IgD-negative memory B cell (primary cell): ENCODE data around the gene ALG12. TPM values are rescaled to one million over a fixed set of nuclear protein-coding genes. Genes with fewer than 3 reads are reported as not detected.
A peak's percentile ranks its signal among the peaks of the same experiment; 100 is the strongest.

Source experiments
- H3K27ac Mint-ChIP-seq, 3 donors: one replicate each; pipeline ENCODE4 v1.8.0; 2020 to 2022; ENCODE audit warnings: mild to moderate bottlenecking in 3 of 3, mixed read lengths in 3 of 3, moderate library complexity in 1 of 3
- H3K27me3 Mint-ChIP-seq: one replicate; pipeline ENCODE4 v1.8.0; 2021; ENCODE audit warnings: mixed read lengths
- H3K36me3 Mint-ChIP-seq: one replicate; pipeline ENCODE4 v1.8.0; 2020; ENCODE audit warnings: mild to moderate bottlenecking, mixed read lengths
- H3K4me1 Mint-ChIP-seq, 3 donors: one replicate each; pipeline ENCODE4 v1.8.0; 2020 to 2022; ENCODE audit warnings: mixed read lengths in 3 of 3, mild to moderate bottlenecking in 1 of 3
- H3K4me3 Mint-ChIP-seq, 4 donors: one replicate each; pipeline ENCODE4 v1.8.0; 2020 to 2022; ENCODE audit warnings: mild to moderate bottlenecking in 4 of 4, mixed read lengths in 4 of 4, moderate library complexity in 3 of 4
- H3K9me3 Mint-ChIP-seq, 3 donors: one replicate each; pipeline ENCODE4 v1.8.0; 2020 to 2021; ENCODE audit warnings: mixed read lengths in 3 of 3, mild to moderate bottlenecking in 1 of 3
- polyA plus RNA-seq: library from polyadenylated mRNA; unstranded; fragments of 300-500 nt; fragmentation: Illumina TruSeq; gene quantifications from one replicate; pipeline ENCODE4 v1.2.3, GENCODE V29; 2021

Gene ALG12
- polyA plus RNA-seq, result 13.4 TPM

DNA sequence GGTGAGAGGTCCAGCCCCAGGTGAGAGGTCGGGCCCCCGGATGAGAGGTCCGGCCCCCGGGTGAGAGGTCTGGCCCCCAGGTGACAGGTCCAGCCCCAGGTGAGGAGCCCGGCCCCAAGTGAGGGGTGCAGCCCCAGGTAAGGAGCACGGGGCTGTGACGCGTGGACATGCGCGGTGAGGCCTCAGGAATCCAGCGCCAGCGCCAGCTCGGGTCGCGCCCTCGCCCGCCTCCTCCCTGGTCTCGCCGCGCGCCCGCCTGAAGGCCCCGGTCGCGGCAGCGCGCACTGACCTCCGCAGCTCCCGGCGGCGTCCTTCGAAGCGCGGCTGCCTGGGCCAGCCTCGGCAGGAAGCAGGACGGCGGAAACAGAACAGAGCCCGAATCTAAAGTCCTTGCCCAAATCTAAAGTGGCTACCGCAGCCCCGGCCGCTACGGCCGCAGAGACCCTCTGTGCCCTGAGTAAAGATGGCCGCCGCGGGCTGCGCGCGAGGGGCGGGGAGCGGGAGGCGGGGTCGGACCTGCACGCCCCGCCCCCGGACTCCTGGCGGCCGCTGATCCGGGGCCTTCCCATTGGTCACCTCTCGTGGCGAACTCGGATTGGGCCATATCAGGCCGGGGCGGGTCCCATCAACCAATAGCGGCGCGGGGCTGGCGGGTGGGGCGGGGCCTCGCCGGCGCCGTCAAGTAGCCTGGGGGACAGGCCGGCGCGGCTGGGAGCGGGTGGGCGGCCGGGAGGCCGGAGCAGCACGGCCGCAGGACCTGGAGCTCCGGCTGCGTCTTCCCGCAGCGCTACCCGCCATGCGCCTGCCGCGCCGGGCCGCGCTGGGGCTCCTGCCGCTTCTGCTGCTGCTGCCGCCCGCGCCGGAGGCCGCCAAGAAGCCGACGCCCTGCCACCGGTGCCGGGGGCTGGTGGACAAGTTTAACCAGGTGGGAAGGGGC lies at the start of gene ALG12, which contains the start of gene CRELD2:
Gene ALG12, minus strand, starts transcription at position 465 of the 937 bp plus-strand sequence. CDS start 4,673 bp downstream, outside the sequence.
Gene CRELD2, plus strand, starts transcription at position 661 of the 937 bp plus-strand sequence. Its CDS starts 136 bp downstream, at position 797.
- Mint-ChIP-seq H3K27me3 (no peaks in the 10 kb centered on the region), H3K4me1 (peaks cover 7 to 14% (median 12%) of the 10 kb centered on the region in 3 donors)

GRCh38 chr22:49967706-49968208 lies 49.5 kb upstream of the ALG12 start:
- Mint-ChIP-seq H3K4me3 (peak overlapping the region in 2 of 4 donors; percentile 81 to 88), H3K9me3 (no peaks in the 10 kb centered on the region), H3K27ac (peak overlapping the region; percentile 67 to 100 (median 93)), H3K36me3 (peaks cover 8% of the 10 kb centered on the region), H3K27me3 (peaks cover 7% of the 10 kb centered on the region), H3K4me1 (peaks cover 15 to 23% (median 15%) of the 10 kb centered on the region in 3 donors)

More for the DNA sequence above, at the start of gene ALG12, which contains the start of gene CRELD2:
- H3K9me3 Mint-ChIP-seq, result no peaks in the 10 kb centered on the region
- peak within 1 kb of the TSS; percentile 91 to 96 (median 93) for H3K27ac Mint-ChIP-seq
- peaks cover 2% of the 10 kb centered on the region for H3K36me3 Mint-ChIP-seq
- H3K4me3 Mint-ChIP-seq, result peak within 1 kb of the TSS; percentile 83 to 96 (median 93)

GRCh38 chr22:49966774-49967705 lies 48.8 kb upstream of the ALG12 start:
- peak overlapping the region; percentile 67 to 100 (median 93) for H3K27ac Mint-ChIP-seq
- peak overlapping the region in 3 of 4 donors; percentile 30 to 88 (median 81) for H3K4me3 Mint-ChIP-seq
- H3K4me1 Mint-ChIP-seq, result peaks cover 15 to 23% (median 15%) of the 10 kb centered on the region in 3 donors
- H3K9me3 Mint-ChIP-seq, result no peaks in the 10 kb centered on the region
- H3K36me3 Mint-ChIP-seq, result peaks cover 10% of the 10 kb centered on the region
- peaks cover 7% of the 10 kb centered on the region for H3K27me3 Mint-ChIP-seq

DNA sequence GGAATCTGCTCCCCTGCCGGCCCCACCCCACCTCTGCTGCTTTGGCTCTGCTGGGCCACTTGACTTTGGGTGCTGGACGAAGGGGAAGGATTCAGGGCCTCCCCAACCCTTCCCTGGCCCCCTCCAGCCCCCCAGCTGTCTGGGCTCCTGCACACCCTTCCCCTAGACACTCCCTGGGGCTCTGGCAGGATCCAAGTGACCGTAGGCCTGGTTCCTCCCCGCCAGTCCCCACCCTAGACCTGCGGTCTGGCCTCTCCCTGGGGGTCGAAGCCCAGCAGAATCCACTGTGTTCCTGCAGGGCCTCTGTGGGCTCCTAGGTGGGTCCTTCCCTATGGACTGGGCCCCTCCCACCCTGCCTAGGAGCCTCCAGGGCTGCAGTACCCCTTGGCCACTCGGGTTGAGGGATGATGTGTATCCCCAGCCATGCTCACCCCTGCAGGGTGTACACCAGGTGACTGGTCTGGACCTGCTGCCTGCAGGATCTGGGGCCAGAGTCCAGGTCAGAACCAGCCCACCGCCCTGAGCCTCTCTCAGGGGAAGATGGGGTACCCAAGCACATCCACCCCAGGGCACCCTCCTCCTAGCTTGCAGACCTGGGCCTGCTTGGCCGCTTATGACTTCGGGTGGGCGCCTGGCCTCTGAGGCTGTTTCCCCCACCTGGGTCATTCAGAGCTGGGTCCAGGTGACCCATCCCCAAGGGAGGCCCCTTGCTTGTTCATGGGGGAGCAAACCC lies 48.0 kb upstream of the ALG12 start:
- Mint-ChIP-seq H3K9me3 (no peaks in the 10 kb centered on the region), H3K27me3 (peaks cover 7% of the 10 kb centered on the region), H3K27ac (peak overlapping the region; percentile 46 to 100 (median 93)), H3K4me1 (peaks cover 15 to 25% (median 15%) of the 10 kb centered on the region in 3 donors), H3K4me3 (peak overlapping the region in 1 of 4 donors; percentile 88), H3K36me3 (peaks cover 10% of the 10 kb centered on the region)

- no peaks in the 10 kb centered on the region for H3K9me3 Mint-ChIP-seq
- peaks cover 10% of the 10 kb centered on the region for H3K36me3 Mint-ChIP-seq
- peak overlapping the region in 1 of 4 donors; percentile 97 for H3K4me3 Mint-ChIP-seq
- peak overlapping the region; percentile 81 to 100 (median 97) for H3K27ac Mint-ChIP-seq
- H3K4me1 Mint-ChIP-seq, result peaks cover 10 to 21% (median 15%) of the 10 kb centered on the region in 3 donors
- H3K27me3 Mint-ChIP-seq, result peaks cover 2% of the 10 kb centered on the region
Observed at GRCh38 chr22:49965091-49966040, 47.1 kb upstream of the ALG12 start.

GRCh38 chr22:49964136-49965090 lies 46.2 kb upstream of the ALG12 start:
- Mint-ChIP-seq H3K4me1 (peaks cover 12 to 21% (median 15%) of the 10 kb centered on the region in 3 donors), H3K36me3 (peaks cover 10% of the 10 kb centered on the region), H3K27ac (peak overlapping the region; percentile 83 to 100 (median 97)), H3K9me3 (no peaks in the 10 kb centered on the region), H3K27me3 (peaks cover 1% of the 10 kb centered on the region), H3K4me3 (peak overlapping the region in 2 of 4 donors; percentile 84 to 97)

DNA sequence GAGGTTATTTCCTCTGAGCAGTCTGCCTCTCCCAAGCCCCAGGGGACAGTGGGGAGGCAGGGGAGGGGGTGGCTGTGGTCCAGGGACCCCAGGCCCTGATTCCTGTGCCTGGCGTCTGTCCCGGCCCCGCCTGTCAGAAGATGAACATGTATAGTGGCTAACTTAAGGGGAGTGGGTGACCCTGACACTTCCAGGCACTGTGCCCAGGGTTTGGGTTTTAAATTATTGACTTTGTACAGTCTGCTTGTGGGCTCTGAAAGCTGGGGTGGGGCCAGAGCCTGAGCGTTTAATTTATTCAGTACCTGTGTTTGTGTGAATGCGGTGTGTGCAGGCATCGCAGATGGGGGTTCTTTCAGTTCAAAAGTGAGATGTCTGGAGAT lies 45.4 kb upstream of the ALG12 start:
- Mint-ChIP-seq H3K36me3 (peaks cover 10% of the 10 kb centered on the region), H3K27me3 (no peaks in the 10 kb centered on the region), H3K9me3 (no peaks in the 10 kb centered on the region), H3K27ac (peak overlapping the region; percentile 83 to 100 (median 97)), H3K4me3 (peak overlapping the region; percentile 61 to 97 (median 84)), H3K4me1 (peaks cover 12 to 21% (median 15%) of the 10 kb centered on the region in 3 donors)

DNA sequence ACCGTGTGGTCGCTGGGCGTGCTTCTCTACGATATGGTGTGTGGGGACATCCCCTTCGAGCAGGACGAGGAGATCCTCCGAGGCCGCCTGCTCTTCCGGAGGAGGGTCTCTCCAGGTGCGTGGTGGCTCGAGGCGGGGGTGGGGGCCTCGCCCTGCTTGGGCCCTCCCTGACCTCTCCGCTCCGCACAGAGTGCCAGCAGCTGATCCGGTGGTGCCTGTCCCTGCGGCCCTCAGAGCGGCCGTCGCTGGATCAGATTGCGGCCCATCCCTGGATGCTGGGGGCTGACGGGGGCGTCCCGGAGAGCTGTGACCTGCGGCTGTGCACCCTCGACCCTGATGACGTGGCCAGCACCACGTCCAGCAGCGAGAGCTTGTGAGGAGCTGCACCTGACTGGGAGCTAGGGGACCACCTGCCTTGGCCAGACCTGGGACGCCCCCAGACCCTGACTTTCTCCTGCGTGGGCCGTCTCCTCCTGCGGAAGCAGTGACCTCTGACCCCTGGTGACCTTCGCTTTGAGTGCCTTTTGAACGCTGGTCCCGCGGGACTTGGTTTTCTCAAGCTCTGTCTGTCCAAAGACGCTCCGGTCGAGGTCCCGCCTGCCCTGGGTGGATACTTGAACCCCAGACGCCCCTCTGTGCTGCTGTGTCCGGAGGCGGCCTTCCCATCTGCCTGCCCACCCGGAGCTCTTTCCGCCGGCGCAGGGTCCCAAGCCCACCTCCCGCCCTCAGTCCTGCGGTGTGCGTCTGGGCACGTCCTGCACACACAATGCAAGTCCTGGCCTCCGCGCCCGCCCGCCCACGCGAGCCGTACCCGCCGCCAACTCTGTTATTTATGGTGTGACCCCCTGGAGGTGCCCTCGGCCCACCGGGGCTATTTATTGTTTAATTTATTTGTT lies 44.8 kb upstream of the ALG12 start:
- peak overlapping the region; percentile 77 to 97 (median 86) for H3K4me3 Mint-ChIP-seq
- H3K9me3 Mint-ChIP-seq, result no peaks in the 10 kb centered on the region
- peak overlapping the region; percentile 83 to 100 (median 97) for H3K27ac Mint-ChIP-seq
- H3K27me3 Mint-ChIP-seq, result no peaks in the 10 kb centered on the region
- peaks cover 12 to 21% (median 15%) of the 10 kb centered on the region in 3 donors for H3K4me1 Mint-ChIP-seq
- peaks cover 10% of the 10 kb centered on the region for H3K36me3 Mint-ChIP-seq

DNA sequence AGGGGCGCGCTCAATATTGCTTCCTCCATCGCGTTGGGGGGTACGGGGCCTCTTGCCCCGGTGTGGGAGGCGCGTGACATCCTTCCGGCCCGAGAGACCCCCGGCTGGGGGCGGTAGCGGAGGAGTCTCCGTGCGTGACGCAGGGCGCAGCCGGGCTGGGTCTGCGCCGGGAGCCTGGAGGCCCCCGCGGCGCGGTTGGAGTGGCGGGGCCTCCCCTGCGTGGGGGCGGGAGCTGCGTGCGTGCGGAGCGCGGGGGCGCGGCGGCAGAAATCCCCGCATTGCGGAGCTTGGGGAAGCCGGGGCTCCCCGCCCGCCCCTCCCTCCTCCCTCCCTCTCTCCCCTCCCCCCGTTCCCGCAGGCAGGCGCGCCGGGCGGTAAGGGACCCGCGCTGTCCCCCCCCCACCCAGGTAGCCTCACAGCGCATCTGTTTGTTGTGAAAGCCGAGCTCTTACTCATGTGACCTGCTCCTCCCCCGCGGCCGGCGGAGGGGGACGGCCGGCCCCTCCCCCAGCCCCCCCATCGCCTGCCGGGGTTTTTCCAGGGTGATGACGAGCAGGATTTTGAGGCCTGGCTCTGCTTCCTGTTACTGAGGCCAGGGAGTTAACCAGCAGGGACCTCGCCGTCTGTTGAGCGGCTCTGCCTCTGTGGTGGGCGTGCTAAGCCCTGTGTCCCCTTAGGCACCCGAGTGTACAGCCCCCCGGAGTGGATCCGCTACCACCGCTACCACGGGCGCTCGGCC lies 43.9 kb upstream of the ALG12 start:
- peaks cover 10% of the 10 kb centered on the region for H3K36me3 Mint-ChIP-seq
- no peaks in the 10 kb centered on the region for H3K27me3 Mint-ChIP-seq
- H3K27ac Mint-ChIP-seq, result peak overlapping the region; percentile 95 to 100 (median 97)
- H3K4me1 Mint-ChIP-seq, result peaks cover 7 to 16% (median 7%) of the 10 kb centered on the region in 3 donors
- peak overlapping the region; percentile 87 to 97 (median 92) for H3K4me3 Mint-ChIP-seq
- H3K9me3 Mint-ChIP-seq, result no peaks in the 10 kb centered on the region

DNA sequence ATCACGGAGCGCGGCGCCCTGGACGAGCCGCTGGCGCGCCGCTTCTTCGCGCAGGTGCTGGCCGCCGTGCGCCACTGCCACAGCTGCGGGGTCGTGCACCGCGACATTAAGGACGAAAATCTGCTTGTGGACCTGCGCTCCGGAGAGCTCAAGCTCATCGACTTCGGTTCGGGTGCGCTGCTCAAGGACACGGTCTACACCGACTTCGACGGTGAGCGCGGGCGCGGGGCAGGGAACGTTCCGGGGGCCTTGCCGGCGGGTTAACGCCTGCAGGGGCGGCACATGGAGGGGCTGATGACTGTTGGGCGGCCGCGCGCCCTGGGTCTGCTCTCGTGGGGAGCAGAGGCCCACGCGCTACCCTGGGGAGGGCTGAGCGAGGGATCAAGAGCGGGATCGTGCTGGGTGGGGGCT lies 43.4 kb upstream of the ALG12 start:
- peak overlapping the region; percentile 87 to 97 (median 92) for H3K4me3 Mint-ChIP-seq
- peaks cover 5 to 14% (median 7%) of the 10 kb centered on the region in 3 donors for H3K4me1 Mint-ChIP-seq
- peaks cover 10% of the 10 kb centered on the region for H3K36me3 Mint-ChIP-seq
- H3K9me3 Mint-ChIP-seq, result no peaks in the 10 kb centered on the region
- H3K27ac Mint-ChIP-seq, result peak overlapping the region; percentile 94 to 100 (median 95)
- H3K27me3 Mint-ChIP-seq, result no peaks in the 10 kb centered on the region
